Astrocyte (in vitro differentiated cells and primary cell): ENCODE results near the gene TMEM175. TPM values are rescaled to one million over a fixed set of nuclear protein-coding genes. Genes with fewer than 3 reads are reported as not detected.

Experiments used
- DNase-seq: peaks from one replicate; pipeline ENCODE4 v3.0.0-alpha.2; 2010; ENCODE audit warnings: low read depth
- FAIRE-seq: peaks from 2 replicates; lab custom pipeline; 2011; peaks lifted over from hg19 to GRCh38; lab: Jason Lieb, UNC
- H2AFZ ChIP-seq: 2 replicates; pipeline ENCODE4 v1.6.0; 2012; ENCODE audit warnings: low read depth, low read length, inconsistent platforms
- H3K27ac ChIP-seq: 2 replicates; pipeline ENCODE4 v1.5.1; 2011; ENCODE audit warnings: low read depth, low read length, inconsistent platforms
- H3K27me3 ChIP-seq: 2 replicates; pipeline ENCODE4 v1.6.0; 2011; ENCODE audit warnings: low read length, inconsistent platforms; ENCODE audit not compliant: insufficient read depth
- H3K36me3 ChIP-seq: 2 replicates; pipeline ENCODE4 v1.5.1; 2011; ENCODE audit warnings: low read length, inconsistent platforms; ENCODE audit not compliant: insufficient read depth
- H3K4me1 ChIP-seq: 2 replicates; pipeline ENCODE4 v1.5.1; 2011; ENCODE audit warnings: low read length, inconsistent platforms; ENCODE audit not compliant: insufficient read depth
- H3K4me2 ChIP-seq: 2 replicates; pipeline ENCODE4 v1.6.0; 2012; ENCODE audit warnings: low read length, inconsistent platforms
- H3K4me3 ChIP-seq: 2 replicates; pipeline ENCODE4 v1.5.1; 2011; ENCODE audit warnings: low read depth, mild to moderate bottlenecking, low read length, inconsistent platforms; ENCODE audit not compliant: insufficient read depth
- H3K79me2 ChIP-seq: 2 replicates; pipeline ENCODE4 v1.6.0; 2012; ENCODE audit warnings: mild to moderate bottlenecking, low read length, inconsistent platforms; ENCODE audit not compliant: insufficient read depth
- H3K9ac ChIP-seq: 2 replicates; pipeline ENCODE4 v1.6.0; 2012; ENCODE audit warnings: mild to moderate bottlenecking, low read length, inconsistent platforms
- H3K9me3 ChIP-seq: 2 replicates; pipeline ENCODE4 v1.5.1; 2012; ENCODE audit warnings: low read depth, mild to moderate bottlenecking, low read length, inconsistent platforms; ENCODE audit not compliant: insufficient read depth
- H4K20me1 ChIP-seq: 2 replicates; pipeline ENCODE4 v1.6.0; 2012; ENCODE audit warnings: low read length, inconsistent platforms; ENCODE audit not compliant: insufficient read depth
- H3K27ac Mint-ChIP-seq: one replicate; pipeline ENCODE4 v1.8.0; 2021; ENCODE audit warnings: mild to moderate bottlenecking, mixed read lengths; ENCODE audit not compliant: unreplicated experiment
- H3K27me3 Mint-ChIP-seq: one replicate; pipeline ENCODE4 v1.8.0; 2021; ENCODE audit warnings: low read depth, mixed read lengths; ENCODE audit not compliant: unreplicated experiment
- H3K36me3 Mint-ChIP-seq: one replicate; pipeline ENCODE4 v1.8.0; 2021; ENCODE audit warnings: low read depth, mixed read lengths; ENCODE audit not compliant: unreplicated experiment
- H3K4me1 Mint-ChIP-seq: one replicate; pipeline ENCODE4 v1.8.0; 2021; ENCODE audit warnings: low read depth, mixed read lengths; ENCODE audit not compliant: unreplicated experiment
- H3K4me3 Mint-ChIP-seq: one replicate; pipeline ENCODE4 v1.8.0; 2021; ENCODE audit warnings: mild to moderate bottlenecking, moderate library complexity, mixed read lengths; ENCODE audit not compliant: unreplicated experiment
- H3K9me3 Mint-ChIP-seq: one replicate; pipeline ENCODE4 v1.8.0; 2021; ENCODE audit warnings: mild to moderate bottlenecking, mixed read lengths; ENCODE audit not compliant: unreplicated experiment
- CTCF ChIP-seq: IDR thresholded peaks from 2 replicates; pipeline ENCODE4 v1.5.1; 2011; ENCODE audit warnings: low read depth, mild to moderate bottlenecking, inconsistent platforms, low read length, moderate library complexity; ENCODE audit not compliant: insufficient read depth
- EZH2 ChIP-seq: IDR thresholded peaks from 2 replicates; pipeline ENCODE4 v1.6.1; 2012; ENCODE audit warnings: mild to moderate bottlenecking, low read length, inconsistent platforms; ENCODE audit not compliant: insufficient read depth
- total RNA-seq: library from RNA; stranded (reverse); gene quantifications from 2 replicates; pipeline ENCODE4 v1.2.1, GENCODE V29; 2021

The TMEM175 gene
- total RNA-seq, 1 donor from 2014 or later, result 22.1 TPM

- DNase-seq (no peak), FAIRE-seq (no peak)
- Histone ChIP-seq H3K27me3 (no peaks in the 10 kb centered on the region), H3K27ac (no peak overlapping the region), H3K4me3 (no peak overlapping the region), H3K79me2 (peaks cover 7% of the 10 kb centered on the region), H3K4me1 (peaks cover 10% of the 10 kb centered on the region), H3K4me2 (no peak overlapping the region), H4K20me1 (peaks cover 36% of the 10 kb centered on the region), H2AFZ (no peak overlapping the region), H3K36me3 (no peaks in the 10 kb centered on the region), H3K9me3 (no peaks in the 10 kb centered on the region), H3K9ac (no peak overlapping the region)
- Mint-ChIP-seq H3K36me3 (peaks cover 5% of the 10 kb centered on the region), H3K4me1 (no peaks in the 10 kb centered on the region), H3K27ac (no peak overlapping the region), H3K9me3 (no peaks in the 10 kb centered on the region), H3K27me3 (no peaks in the 10 kb centered on the region), H3K4me3 (no peak overlapping the region)
- TF ChIP-seq CTCF (no peak), EZH2 (no peak)
Observed at GRCh38 chr4:968621-969394, 36.5 kb downstream of the TMEM175 start.

DNA sequence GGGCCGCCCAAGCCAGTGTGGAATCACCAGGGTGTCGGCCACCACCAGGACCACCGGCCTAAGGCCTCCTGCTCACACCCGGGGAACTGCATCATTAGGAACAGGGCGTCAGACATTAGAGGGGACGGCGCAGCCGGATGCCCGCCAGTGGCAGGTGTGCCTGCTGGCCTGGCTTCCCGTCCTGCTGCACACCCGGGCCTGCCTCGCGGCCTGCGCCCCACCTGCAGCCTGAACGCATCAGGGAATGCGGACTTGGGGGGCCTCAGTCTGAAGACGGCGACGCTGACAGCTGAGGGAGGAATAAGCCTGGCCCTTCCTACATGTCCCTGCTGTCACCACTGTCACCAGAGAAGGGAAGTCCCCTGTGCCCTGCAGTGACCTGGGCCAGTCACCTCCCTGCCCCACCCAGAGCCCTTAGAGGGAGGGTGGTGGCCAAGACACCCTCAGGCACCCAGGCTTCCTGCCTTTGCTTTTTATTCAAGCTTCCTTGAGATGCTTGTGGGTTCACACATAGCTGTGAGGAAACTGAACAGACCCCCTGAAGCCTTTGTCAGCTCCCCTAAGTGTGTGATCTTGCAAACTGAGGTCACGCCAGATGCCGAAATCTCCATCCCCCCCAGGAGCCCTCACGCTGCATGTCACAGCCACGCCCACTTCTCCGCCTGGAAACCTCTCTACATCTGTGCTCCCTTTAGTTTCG is 37.9 kb downstream of the TMEM175 start:
- DNase-seq, result no peak
- H3K4me2 ChIP-seq, result no peak overlapping the region
- no peaks in the 10 kb centered on the region for H3K36me3 ChIP-seq
- TF ChIP-seq EZH2, result no peak
- TF ChIP-seq CTCF, result no peak
- no peak overlapping the region for H3K4me3 ChIP-seq
- H2AFZ ChIP-seq, result no peak overlapping the region
- no peak overlapping the region for H3K27ac ChIP-seq
- peaks cover 7% of the 10 kb centered on the region for H3K79me2 ChIP-seq
- Mint-ChIP-seq H3K9me3 (no peaks in the 10 kb centered on the region), H3K27ac (no peak overlapping the region), H3K27me3 (no peaks in the 10 kb centered on the region), H3K4me1 (no peaks in the 10 kb centered on the region), H3K36me3 (peaks cover 5% of the 10 kb centered on the region), H3K4me3 (peak overlapping the region; percentile 4)
- H3K4me1 ChIP-seq, result peaks cover 10% of the 10 kb centered on the region
- H4K20me1 ChIP-seq, result peaks cover 36% of the 10 kb centered on the region
- no peaks in the 10 kb centered on the region for H3K9me3 ChIP-seq
- no peak for FAIRE-seq
- no peak overlapping the region for H3K9ac ChIP-seq
- no peaks in the 10 kb centered on the region for H3K27me3 ChIP-seq
